ENCODE data around the gene SAE1.
"Not testable (repeated sequence)": the region's sequence is repeated elsewhere in the genome, so short reads cannot be mapped to it uniquely, and the experiment has no call there.

SAE1 gene

GRCh38 chr19:47130589-47131227 is at the start of gene SAE1:
SAE1 (plus strand) TSS chr19:47130835; CDS start chr19:47130931, 96 bp downstream.
- DNase-seq (ENCODE audit: extremely low read depth in 1 of 2, low read depth in 1 of 2) = peak in 1 of 2 donors; percentile 82

DNA sequence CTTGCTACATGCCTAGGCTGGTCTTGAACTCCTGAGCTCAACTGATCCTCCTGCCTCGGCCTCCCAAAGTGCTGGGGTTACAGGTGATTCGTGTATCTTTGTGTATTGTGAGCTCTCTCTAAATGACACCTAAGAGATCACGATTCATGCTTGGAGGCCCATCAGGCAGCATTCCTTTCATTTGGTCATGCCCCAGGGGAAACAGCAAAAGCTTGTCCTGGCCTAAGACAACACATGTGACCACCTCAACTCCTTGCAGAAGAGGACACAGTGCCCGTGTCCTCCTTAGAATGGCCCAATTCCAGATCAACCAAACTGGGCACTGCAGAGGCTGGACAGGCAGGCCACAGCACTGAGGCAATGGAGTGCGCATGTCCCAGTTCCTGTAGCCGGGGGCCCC is 49.5 kb upstream of the SAE1 start:
- no peak for DNase-seq (ENCODE audit: extremely low read depth in 1 of 2, low read depth in 1 of 2)

DNA sequence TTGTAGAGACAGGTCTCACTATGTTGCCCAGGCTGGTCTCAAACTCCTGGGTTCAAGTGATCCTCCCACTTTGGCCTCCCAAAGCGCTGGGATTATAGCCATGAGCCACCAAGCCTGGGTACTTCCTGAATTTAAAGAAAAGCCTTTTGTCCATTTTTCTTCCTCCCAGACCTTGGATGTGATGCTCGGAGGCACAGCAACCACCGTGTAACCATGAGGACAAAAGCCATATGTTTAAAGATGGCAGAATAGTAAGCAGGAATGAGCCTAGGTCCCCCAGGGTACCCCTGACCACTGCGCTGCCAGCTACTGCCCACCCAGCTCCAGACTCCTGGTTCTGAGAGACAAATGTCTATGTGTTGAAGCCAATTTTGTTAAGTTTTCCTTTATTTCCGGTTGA is 48.1 kb upstream of the SAE1 start:
- DNase-seq (ENCODE audit: extremely low read depth in 1 of 2, low read depth in 1 of 2) = no peak

- DNase-seq (ENCODE audit: extremely low read depth in 1 of 2, low read depth in 1 of 2) = no peak
Measured at GRCh38 chr19:47084879-47085439, 45.7 kb upstream of the SAE1 start.

DNA sequence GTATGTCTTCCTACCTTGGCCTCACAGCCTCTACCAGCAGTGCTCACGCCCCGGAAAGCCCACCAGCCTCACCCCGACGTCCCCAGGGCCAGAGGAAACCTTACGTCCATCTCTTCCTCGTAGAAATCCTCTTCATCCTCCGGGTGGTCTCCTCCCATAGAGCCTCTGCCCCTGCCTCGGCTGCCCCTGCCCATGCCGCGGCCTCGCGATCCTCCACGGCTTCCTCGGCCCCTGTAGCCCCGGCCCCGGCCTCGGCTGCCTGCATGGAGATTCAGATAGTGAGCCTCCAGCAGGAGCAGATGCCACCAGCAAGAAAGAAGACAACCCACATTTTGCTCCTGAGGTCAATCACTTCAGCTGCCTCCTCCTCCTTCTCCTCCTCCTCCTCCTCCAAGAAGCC is 44.4 kb upstream of the SAE1 start:
- DNase-seq (ENCODE audit: extremely low read depth in 1 of 2, low read depth in 1 of 2) = no peak

- no peak for DNase-seq (ENCODE audit: extremely low read depth in 1 of 2, low read depth in 1 of 2)
Measured at GRCh38 chr19:47089767-47090350, 40.8 kb upstream of the SAE1 start.

DNA sequence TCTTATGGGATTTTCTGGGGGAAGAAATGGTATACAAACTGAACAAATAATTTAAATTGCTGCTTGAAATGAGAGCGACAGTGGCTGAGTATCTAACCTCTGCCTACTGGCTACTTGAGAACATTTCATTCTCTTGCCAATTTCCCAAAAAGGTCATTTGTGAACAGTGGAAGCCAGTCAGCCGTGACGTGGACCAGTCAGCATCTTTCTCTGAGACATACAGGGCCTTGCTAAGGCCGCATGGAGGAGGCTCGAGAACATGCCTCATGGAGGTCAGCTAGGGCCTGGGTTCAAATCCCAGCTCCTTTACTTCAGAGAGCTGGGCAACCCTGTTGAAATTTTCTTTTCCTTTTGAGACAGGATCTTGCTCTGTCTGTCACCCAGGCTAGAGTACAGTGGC is 37.4 kb upstream of the SAE1 start:
- DNase-seq (ENCODE audit: extremely low read depth in 1 of 2, low read depth in 1 of 2) = no peak

DNA sequence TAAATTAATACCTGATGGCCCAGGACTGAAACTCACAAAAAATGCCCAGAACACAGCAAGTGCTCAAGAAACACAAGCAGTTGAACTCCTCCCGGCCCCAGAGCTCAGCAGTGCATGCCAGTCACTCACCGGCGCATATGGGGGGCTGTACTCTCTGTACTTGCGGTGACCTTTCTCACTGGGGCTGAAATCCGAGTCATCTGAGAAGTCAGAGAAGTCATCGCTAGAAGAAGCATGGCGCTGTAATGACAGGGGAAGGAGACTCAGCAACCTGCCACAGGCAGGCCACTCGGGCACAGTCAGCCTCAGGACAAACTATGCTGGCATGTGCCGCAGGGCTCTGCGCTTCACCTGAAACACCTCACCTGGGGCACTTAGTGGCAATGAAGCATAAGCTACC is 36.8 kb upstream of the SAE1 start:
- DNase-seq (ENCODE audit: extremely low read depth in 1 of 2, low read depth in 1 of 2) = no peak

GRCh38 chr19:47094557-47095475 is 35.8 kb upstream of the SAE1 start:
- no peak for DNase-seq (ENCODE audit: extremely low read depth in 1 of 2, low read depth in 1 of 2)

- no peak for DNase-seq (ENCODE audit: extremely low read depth in 1 of 2, low read depth in 1 of 2)
Measured at GRCh38 chr19:47095476-47096099, 35.0 kb upstream of the SAE1 start.

DNA sequence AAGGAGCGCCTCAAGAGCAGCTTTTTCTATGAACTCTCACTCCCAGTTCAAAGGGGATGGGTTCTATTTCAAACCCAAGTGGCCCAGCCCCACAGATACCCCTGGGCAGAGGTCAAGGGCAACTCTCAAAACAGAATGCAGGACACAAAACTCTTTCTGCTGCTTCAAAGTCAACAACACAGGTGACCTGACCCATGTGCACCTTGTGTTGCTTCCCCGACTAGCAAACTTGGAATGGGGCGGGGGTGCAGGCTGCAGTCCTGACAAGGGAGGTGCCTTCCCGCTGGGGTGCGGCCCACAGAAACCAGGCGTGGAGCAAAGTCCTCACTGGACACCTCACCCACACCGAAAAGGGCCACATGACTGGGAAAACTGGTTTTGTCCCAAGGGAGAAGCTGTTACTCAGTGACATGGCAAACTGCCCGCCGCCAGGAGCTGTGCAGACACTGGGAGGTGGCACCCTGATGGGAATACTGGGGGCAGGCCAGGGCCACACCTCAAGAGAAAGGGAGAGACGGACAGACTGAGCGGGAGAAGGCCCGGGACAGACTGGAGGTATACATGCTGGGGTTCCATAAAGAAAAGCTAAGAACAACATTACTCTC is 34.4 kb upstream of the SAE1 start:
- DNase-seq (ENCODE audit: extremely low read depth in 1 of 2, low read depth in 1 of 2) = no peak

DNA sequence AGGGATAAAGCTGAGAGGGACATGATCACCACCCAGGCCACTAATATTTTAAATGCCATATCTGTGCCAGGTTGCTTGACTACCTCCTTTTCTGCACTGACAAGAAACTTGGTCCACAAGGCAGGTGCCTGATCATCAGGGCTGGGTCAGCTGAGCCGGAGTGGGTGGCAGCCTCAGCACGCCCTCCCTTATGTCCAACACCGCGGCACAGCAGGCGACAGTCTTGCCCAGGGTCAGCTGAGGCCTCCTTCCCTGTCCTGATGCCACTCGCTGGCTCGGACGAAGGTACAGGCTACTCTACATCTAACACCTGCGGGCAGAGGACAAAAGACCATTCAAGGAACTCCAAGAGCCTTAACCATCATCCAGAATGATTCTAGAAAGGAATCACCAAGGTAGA is 33.9 kb upstream of the SAE1 start:
- no peak for DNase-seq (ENCODE audit: extremely low read depth in 1 of 2, low read depth in 1 of 2)

DNA sequence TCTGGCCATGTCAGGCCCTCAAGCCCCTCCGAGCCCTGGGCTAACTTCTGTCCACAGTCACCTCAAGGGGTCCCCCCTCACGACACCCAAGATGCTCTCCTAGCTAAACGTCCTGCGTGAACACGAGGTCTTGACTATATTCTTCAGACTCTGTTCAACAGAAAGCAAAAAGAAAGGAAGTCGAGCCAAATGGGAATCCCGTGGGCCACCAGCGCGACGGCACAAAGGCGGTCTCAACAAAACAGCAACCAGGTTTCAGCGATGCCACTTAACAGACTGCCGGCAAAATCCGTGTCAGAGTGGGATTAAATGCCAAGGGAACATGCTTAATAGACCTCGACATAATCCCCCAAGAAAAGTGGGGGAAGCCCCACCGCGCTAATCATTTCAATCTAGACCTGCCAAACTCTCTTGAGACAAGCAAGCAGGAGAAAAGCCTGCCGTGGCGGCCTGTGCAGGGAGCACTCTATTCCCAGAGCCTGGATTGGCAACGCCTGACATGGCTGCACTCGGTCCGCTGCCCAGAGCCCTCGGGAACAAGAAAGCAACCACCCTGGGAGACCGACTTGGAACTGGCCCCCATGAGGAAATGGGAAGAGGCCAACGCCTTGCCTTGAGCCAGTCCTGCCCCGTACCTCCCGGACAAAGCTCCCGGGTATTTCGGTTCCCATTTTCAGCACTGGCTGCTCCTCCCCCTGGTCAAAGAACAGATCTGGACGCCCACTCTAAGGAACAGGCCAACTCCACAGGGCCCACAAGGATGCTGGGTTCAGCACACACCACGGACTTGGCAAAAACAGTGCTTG is 33.0 kb upstream of the SAE1 start:
- no peak for DNase-seq (ENCODE audit: extremely low read depth in 1 of 2, low read depth in 1 of 2)

DNA sequence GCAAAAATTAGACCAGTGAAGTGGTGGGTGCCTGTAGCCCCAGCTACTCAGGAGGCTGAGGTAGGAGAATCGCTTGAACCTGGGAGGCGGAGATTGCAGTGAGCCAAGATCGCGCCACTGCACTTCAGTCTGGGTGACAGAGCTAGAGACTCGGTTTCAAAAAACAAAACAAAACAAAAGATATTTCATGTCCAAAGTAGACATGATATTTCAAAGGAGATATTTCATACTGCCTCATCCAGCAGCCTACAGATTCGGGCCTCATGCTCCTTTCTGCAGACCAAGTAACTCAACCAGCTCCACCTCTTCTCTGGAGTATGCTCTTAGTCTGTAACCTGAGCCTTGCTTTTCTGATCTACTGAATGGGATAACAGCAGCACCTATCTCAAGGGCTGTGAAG is 32.0 kb upstream of the SAE1 start:
- no peak for DNase-seq (ENCODE audit: extremely low read depth in 1 of 2, low read depth in 1 of 2)

DNA sequence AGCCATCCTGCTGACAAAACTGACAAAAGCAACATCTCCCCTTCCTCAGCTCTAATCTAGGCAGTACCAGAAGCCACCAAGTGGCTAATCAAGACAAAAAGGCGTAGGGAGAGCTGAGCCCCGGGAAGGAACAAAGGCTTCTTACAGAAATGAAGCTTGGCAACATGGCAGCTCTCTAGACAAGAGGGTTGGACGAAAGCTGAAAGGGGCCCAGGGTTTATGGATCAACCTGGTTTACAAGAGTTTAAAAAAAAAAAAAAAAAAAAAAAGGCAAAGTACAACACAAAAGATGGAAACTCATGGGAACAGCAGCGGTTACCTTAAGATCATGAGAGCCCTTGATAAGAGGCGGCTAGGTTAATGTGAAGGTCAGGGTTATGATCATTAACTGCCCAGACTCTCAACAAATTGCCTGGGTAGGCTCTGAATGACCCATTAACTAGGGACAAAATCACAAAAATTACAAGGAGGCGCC is 31.0 kb upstream of the SAE1 start:
- no peak for DNase-seq (ENCODE audit: extremely low read depth in 1 of 2, low read depth in 1 of 2)

DNA sequence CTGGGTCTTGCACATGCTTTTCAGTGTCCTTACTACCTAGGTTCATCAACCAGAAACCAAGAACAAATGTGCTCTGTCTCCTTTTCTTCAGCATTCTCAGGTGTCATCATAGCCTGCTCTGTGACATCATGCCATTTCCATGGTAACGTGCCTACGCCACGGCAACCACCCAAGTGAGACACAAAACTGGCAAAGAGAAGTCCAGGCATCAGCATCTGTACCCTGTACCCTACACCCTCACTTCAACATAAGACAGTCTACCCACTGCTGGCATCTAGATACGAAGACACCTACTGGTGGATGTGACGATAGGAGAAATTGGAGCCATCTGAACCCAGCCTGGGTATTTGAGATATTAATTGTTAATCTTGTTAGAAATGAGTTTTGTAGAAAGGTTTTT is 30.3 kb upstream of the SAE1 start:
- DNase-seq (ENCODE audit: extremely low read depth in 1 of 2, low read depth in 1 of 2) = no peak

- not testable (repeated sequence) for DNase-seq (ENCODE audit: extremely low read depth in 1 of 2, low read depth in 1 of 2)
Measured at GRCh38 chr19:47101116-47101515, 29.5 kb upstream of the SAE1 start.

GRCh38 chr19:47102346-47103060 is 28.1 kb upstream of the SAE1 start:
- no peak for DNase-seq (ENCODE audit: extremely low read depth in 1 of 2, low read depth in 1 of 2)

DNA sequence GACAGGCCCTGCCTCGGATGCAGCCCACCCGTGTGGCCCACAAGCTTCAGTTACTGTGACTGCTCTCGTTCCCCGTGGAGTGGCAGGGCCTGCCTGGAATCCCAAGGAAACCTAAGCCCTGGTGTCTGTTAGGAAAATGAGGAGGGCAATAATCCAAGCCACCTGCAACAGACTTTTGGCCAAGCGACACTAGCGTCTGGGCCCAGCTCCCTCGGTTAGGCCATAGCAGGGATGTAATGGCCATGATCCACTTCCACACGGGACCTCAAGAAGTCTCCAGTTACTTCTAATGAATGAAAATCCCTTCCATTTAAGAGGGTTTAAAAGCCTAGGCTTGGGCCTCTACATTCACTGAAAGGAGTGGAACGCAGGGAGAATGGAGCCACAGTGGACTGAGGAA is 26.0 kb upstream of the SAE1 start:
- DNase-seq (ENCODE audit: extremely low read depth in 1 of 2, low read depth in 1 of 2) = no peak

All from activated CD8-positive, alpha-beta memory T cell treated with anti-CD3 and anti-CD28 coated beads for 1 hour (primary cell).